H9 (cell line): ENCODE results near the gene HHATL. TPM values are rescaled to one million over a fixed set of nuclear protein-coding genes. Genes with fewer than 3 reads are reported as not detected.

Experiments used
- DNase-seq: peaks from one replicate; pipeline ENCODE4 v3.0.0-alpha.2; 2017
- H2AFZ ChIP-seq: one replicate; pipeline ENCODE4 v1.6.1; 2013; ENCODE audit warnings: mild to moderate bottlenecking, low read length, control low read depth, moderate library complexity
- H2AK5ac ChIP-seq: 2 replicates; pipeline ENCODE4 v1.6.1; 2013; ENCODE audit warnings: low read length, control low read depth, mixed read lengths; ENCODE audit not compliant: insufficient read length
- H2BK120ac ChIP-seq: one replicate; pipeline ENCODE4 v1.6.1; 2013; ENCODE audit warnings: low read depth, mild to moderate bottlenecking, low read length, control low read depth, inconsistent platforms; ENCODE audit not compliant: poor library complexity, severe bottlenecking
- H2BK12ac ChIP-seq: 2 replicates; pipeline ENCODE4 v1.6.1; 2013; ENCODE audit warnings: low read length, control low read depth, mixed read lengths, low read depth; ENCODE audit not compliant: insufficient read length
- H2BK15ac ChIP-seq: 2 replicates; pipeline ENCODE4 v1.6.1; 2013; ENCODE audit warnings: low read depth, low read length, control low read depth
- H2BK20ac ChIP-seq: one replicate; pipeline ENCODE4 v1.6.1; 2013; ENCODE audit warnings: low read depth, mild to moderate bottlenecking, low read length, control low read depth, inconsistent platforms; ENCODE audit not compliant: poor library complexity, severe bottlenecking
- H2BK5ac ChIP-seq: 2 replicates; pipeline ENCODE4 v1.6.1; 2013; ENCODE audit warnings: low read length, control low read depth, mixed read lengths; ENCODE audit not compliant: insufficient read length
- H3K14ac ChIP-seq: 2 replicates; pipeline ENCODE4 v1.6.1; 2013; ENCODE audit warnings: low read length, control low read depth; ENCODE audit not compliant: insufficient read depth
- H3K18ac ChIP-seq: 2 replicates; pipeline ENCODE4 v1.6.1; 2013; ENCODE audit warnings: low read depth, mild to moderate bottlenecking, mixed read lengths, low read length, control low read depth; ENCODE audit not compliant: insufficient read length
- H3K23ac ChIP-seq: 2 replicates; pipeline ENCODE4 v1.6.1; 2013; ENCODE audit warnings: low read length, control low read depth, mixed read lengths, low read depth; ENCODE audit not compliant: insufficient read length
- H3K23me2 ChIP-seq: 2 replicates; pipeline ENCODE4 v1.6.1; 2013; ENCODE audit warnings: low read depth, mild to moderate bottlenecking, mixed read lengths, low read length, control low read depth; ENCODE audit not compliant: insufficient read length, poor library complexity, severe bottlenecking
- H3K27ac ChIP-seq: 2 replicates; pipeline ENCODE4 v1.5.1; 2013; ENCODE audit warnings: low read length, control low read depth, mixed read lengths, low read depth; ENCODE audit not compliant: insufficient read length
- H3K27me3 ChIP-seq: 2 replicates; pipeline ENCODE4 v1.6.1; 2013; ENCODE audit warnings: low read length, control low read depth, inconsistent platforms; ENCODE audit not compliant: insufficient read depth
- H3K4ac ChIP-seq: 2 replicates; pipeline ENCODE4 v1.6.1; 2013; ENCODE audit warnings: low read depth, mild to moderate bottlenecking, control low read depth, inconsistent platforms, low read length, moderate library complexity
- H3K4me1 ChIP-seq: 2 replicates; pipeline ENCODE4 v1.6.1; 2013; ENCODE audit warnings: low read length, control low read depth, inconsistent platforms; ENCODE audit not compliant: insufficient read depth
- H3K4me2 ChIP-seq: 2 replicates; pipeline ENCODE4 v1.6.1; 2013; ENCODE audit warnings: low read length, control low read depth, mixed read lengths; ENCODE audit not compliant: insufficient read length, insufficient read depth
- H3K56ac ChIP-seq: 2 replicates; pipeline ENCODE4 v1.6.1; 2013; ENCODE audit warnings: low read depth, mild to moderate bottlenecking, mixed read lengths, low read length, control low read depth; ENCODE audit not compliant: insufficient read length
- H3K79me1 ChIP-seq: 2 replicates; pipeline ENCODE4 v1.6.1; 2013; ENCODE audit warnings: low read depth, mild to moderate bottlenecking, moderate library complexity, low read length, control low read depth, inconsistent platforms; ENCODE audit not compliant: insufficient read depth, poor library complexity, severe bottlenecking
- H3K79me2 ChIP-seq: 2 replicates; pipeline ENCODE4 v1.6.1; 2013; ENCODE audit warnings: low read length, control low read depth, inconsistent platforms; ENCODE audit not compliant: insufficient read depth
- H3K9ac ChIP-seq: 2 replicates; pipeline ENCODE4 v1.6.1; 2013; ENCODE audit warnings: low read length, control low read depth, mixed read lengths; ENCODE audit not compliant: insufficient read length; ENCODE audit errors: extremely low read depth
- H3K9me3 ChIP-seq: one replicate; pipeline ENCODE4 v1.6.1; 2013; ENCODE audit warnings: low read depth, low read length, inconsistent platforms; ENCODE audit not compliant: control insufficient read depth
- H3T11ph ChIP-seq: one replicate; pipeline ENCODE4 v1.6.1; 2013; ENCODE audit warnings: mild to moderate bottlenecking, low read length, control low read depth, inconsistent platforms
- H4K20me1 ChIP-seq: one replicate; pipeline ENCODE4 v1.6.1; 2013; ENCODE audit not compliant: control insufficient read depth, insufficient read length, insufficient read depth
- H4K5ac ChIP-seq: 2 replicates; pipeline ENCODE4 v1.6.1; 2013; ENCODE audit warnings: low read depth, mild to moderate bottlenecking, mixed read lengths, low read length, control low read depth; ENCODE audit not compliant: insufficient read length
- H4K8ac ChIP-seq: replicated peaks from 2 replicates; pipeline ENCODE4 v1.6.1; 2013; ENCODE audit warnings: low read length, control low read depth, mixed read lengths, low read depth; ENCODE audit not compliant: insufficient read length
- H4K91ac ChIP-seq: 2 replicates; pipeline ENCODE4 v1.6.1; 2013; ENCODE audit warnings: low read depth, mild to moderate bottlenecking, moderate library complexity, mixed read lengths, low read length, control low read depth; ENCODE audit not compliant: insufficient read length
- H3K27ac Mint-ChIP-seq, 3 experiments: 2 replicates in 2 of 3; 3 replicates in 1 of 3; pipeline ENCODE4 v1.8.0; 2020 to 2021; ENCODE audit warnings: mixed read lengths in 3 of 3, mild to moderate bottlenecking in 1 of 3, moderate library complexity in 1 of 3
- H3K27me3 Mint-ChIP-seq: 2 replicates; pipeline ENCODE4 v1.8.0; 2021; ENCODE audit warnings: low read depth, mild to moderate bottlenecking, moderate library complexity, mixed read lengths
- H3K36me3 Mint-ChIP-seq, 3 experiments: 2 replicates in 2 of 3; 3 replicates in 1 of 3; pipeline ENCODE4 v1.8.0; 2020 to 2021; ENCODE audit warnings: low read depth in 3 of 3, mixed read lengths in 3 of 3; ENCODE audit not compliant: insufficient read depth in 1 of 3
- H3K4me1 Mint-ChIP-seq, 2 experiments: 2 replicates each; pipeline ENCODE4 v1.8.0; 2020; ENCODE audit warnings: mixed read lengths in 2 of 2
- H3K4me3 Mint-ChIP-seq, 2 experiments: 2 replicates in 1 of 2; 3 replicates in 1 of 2; pipeline ENCODE4 v1.8.0; 2020 to 2021; ENCODE audit warnings: mild to moderate bottlenecking in 2 of 2, mixed read lengths in 2 of 2, moderate library complexity in 1 of 2
- H3K9me3 Mint-ChIP-seq, 2 experiments: 2 replicates in 1 of 2; 3 replicates in 1 of 2; pipeline ENCODE4 v1.8.0; 2020; ENCODE audit warnings: mild to moderate bottlenecking in 2 of 2, mixed read lengths in 2 of 2, moderate library complexity in 1 of 2
- WGBS: extraction: QIAGEN DNeasy Blood & Tissue Kit; methylation state at CpG from one replicate; pipeline ENCODE4 v1.1.7; 2013; ENCODE audit warnings: missing lambda C conversion rate, low lambda C conversion rate, mixed read lengths; ENCODE audit not compliant: insufficient read length; ENCODE audit errors: extremely low coverage; 5-methylcytosine and 5-hydroxymethylcytosine counted together
- total RNA-seq: library from RNA; stranded (reverse); gene quantifications from 2 replicates; pipeline ENCODE4 v1.2.1, GENCODE V29; 2021
- TF ChIP-seq, protein P1 (sequence below): fragments of 200-600 bp; sonication (generic); conservative IDR thresholded peaks from 3 replicates; pipeline ENCODE4 v1.8.0; 2021; ENCODE audit warnings: antibody characterized with exemption, mild to moderate bottlenecking

The HHATL gene
- total RNA-seq, 1 experiment from 2014 or later = 0.46 TPM

DNA sequence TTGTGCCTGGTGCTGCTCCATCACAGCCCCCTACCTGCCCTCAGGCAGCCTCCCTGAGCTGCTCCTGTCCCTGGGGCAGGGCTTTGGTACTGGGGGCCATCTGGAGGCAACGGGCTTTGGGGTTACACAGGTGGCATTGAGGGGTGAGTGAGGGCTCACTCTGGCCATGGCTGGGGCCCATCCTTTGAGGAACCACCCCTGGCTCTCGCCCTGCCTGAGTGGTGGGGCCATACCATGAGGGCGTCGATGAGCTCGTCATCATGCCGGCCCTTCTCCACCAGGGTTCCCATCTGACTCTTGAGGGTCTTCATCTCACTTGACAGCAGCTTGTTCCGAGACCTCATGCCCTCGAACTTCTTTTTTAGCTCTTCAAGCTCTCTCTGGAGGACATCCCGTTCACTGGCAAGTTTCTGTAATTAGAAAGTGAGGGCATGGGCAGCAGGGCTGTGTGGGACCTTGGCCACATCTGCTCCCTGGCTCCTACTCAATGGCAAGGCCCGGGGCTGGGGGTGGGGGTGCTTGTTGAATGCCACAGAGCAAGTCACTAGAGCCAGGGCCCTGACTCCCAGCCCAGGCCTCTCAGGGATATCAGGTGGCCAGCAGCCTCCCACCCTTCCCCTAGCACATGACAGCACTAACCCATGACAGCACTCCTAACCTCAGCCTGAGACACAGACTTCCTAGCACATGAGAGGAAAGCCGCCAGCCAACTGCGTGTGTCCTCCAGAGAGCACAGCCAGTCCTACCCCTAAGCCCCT lies 37.0 kb upstream of the HHATL start:
- H2BK15ac ChIP-seq = no peak overlapping the region
- H4K20me1 ChIP-seq = no peaks in the 10 kb centered on the region
- no peak overlapping the region for H2AK5ac ChIP-seq
- no peak overlapping the region for H4K8ac ChIP-seq
- no peak overlapping the region for H3K4me2 ChIP-seq
- peaks cover 4% of the 10 kb centered on the region; the same call in 1 of the 2 replicates for H3K4me1 ChIP-seq
- H2BK120ac ChIP-seq = no peak overlapping the region
- no peak overlapping the region for H2BK12ac ChIP-seq
- no peak overlapping the region for H3K4me3 Mint-ChIP-seq
- no peak overlapping the region for H4K91ac ChIP-seq
- no peaks in the 10 kb centered on the region for H3K79me1 ChIP-seq
- no peak overlapping the region for H2BK5ac ChIP-seq
- H3T11ph ChIP-seq = no peak overlapping the region
- peaks cover 27 to 28% of the 10 kb centered on the region in 2 experiments for H3K4me1 Mint-ChIP-seq
- H3K23me2 ChIP-seq = no peaks in the 10 kb centered on the region
- H3K4ac ChIP-seq = no peak overlapping the region
- peaks cover 0 to 3% of the 10 kb centered on the region in 2 experiments; a peak in 2 of 5 replicates for H3K9me3 Mint-ChIP-seq
- no peak overlapping the region for H2BK20ac ChIP-seq
- peak; percentile 25 for DNase-seq
- H3K14ac ChIP-seq = no peak overlapping the region
- no peak overlapping the region for H3K56ac ChIP-seq
- peak overlapping the region in 2 of 3 experiments; percentile 28 to 79; a peak in 1 of 7 replicates for H3K27ac Mint-ChIP-seq
- H2AFZ ChIP-seq = no peak overlapping the region
- WGBS = no CpG with 5 or more reads among the region's 12 CpGs
- TF ChIP-seq, protein P1, sequence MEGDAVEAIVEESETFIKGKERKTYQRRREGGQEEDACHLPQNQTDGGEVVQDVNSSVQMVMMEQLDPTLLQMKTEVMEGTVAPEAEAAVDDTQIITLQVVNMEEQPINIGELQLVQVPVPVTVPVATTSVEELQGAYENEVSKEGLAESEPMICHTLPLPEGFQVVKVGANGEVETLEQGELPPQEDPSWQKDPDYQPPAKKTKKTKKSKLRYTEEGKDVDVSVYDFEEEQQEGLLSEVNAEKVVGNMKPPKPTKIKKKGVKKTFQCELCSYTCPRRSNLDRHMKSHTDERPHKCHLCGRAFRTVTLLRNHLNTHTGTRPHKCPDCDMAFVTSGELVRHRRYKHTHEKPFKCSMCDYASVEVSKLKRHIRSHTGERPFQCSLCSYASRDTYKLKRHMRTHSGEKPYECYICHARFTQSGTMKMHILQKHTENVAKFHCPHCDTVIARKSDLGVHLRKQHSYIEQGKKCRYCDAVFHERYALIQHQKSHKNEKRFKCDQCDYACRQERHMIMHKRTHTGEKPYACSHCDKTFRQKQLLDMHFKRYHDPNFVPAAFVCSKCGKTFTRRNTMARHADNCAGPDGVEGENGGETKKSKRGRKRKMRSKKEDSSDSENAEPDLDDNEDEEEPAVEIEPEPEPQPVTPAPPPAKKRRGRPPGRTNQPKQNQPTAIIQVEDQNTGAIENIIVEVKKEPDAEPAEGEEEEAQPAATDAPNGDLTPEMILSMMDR = no peak
- no peaks in the 10 kb centered on the region for H3K36me3 Mint-ChIP-seq
- H3K27me3 Mint-ChIP-seq = peaks cover 2% of the 10 kb centered on the region
- H3K9me3 ChIP-seq = no peaks in the 10 kb centered on the region
- no peak overlapping the region for H3K9ac ChIP-seq
- no peak overlapping the region for H3K23ac ChIP-seq
- no peak overlapping the region for H3K18ac ChIP-seq
- H3K27ac ChIP-seq = no peak overlapping the region
- H3K27me3 ChIP-seq = no peaks in the 10 kb centered on the region
- H4K5ac ChIP-seq = no peak overlapping the region
- H3K79me2 ChIP-seq = no peaks in the 10 kb centered on the region
